HCT116 (cell line): ENCODE data around the gene CDH13. TPM values are rescaled to one million over a fixed set of nuclear protein-coding genes. Genes with fewer than 3 reads are reported as not detected.

ENCODE experiments used
- ATAC-seq: fragments of 200-7000 bp; cut with Tn5 transposase; 2 replicates; pipeline ENCODE4 v1.9.1; 2020; ENCODE audit warnings: mild to moderate bottlenecking, moderate library complexity
- BruUV-seq: library from RNA; stranded (reverse); fragments of 400-500 nt; replicated peaks from 2 replicates; lab custom pipeline; 2021; lab: Mats Ljungman, UMichigan
- CTCF ChIA-PET: fragments of 300-600 bp; sonication (Branson Sonifier 250); formaldehyde crosslinking; loops from one replicate; lab custom pipeline; 2021; ENCODE audit warnings: antibody characterized with exemption; lab: Charles Lee
- POLR2A ChIA-PET: fragments of 300-600, 350-600 bp; sonication (Branson Sonifier 250); formaldehyde crosslinking; loops from one replicate; lab custom pipeline; 2021; ENCODE audit warnings: antibody characterized with exemption; lab: Charles Lee
- RAD21 ChIA-PET, 2 experiments: fragments of 300-600 bp; sonication (Branson Sonifier 250); formaldehyde crosslinking; loops; one replicate each; lab custom pipeline; 2023; ENCODE audit warnings: low total read pairs in 2 of 2; ENCODE audit not compliant: uncharacterized antibody in 2 of 2, unreplicated experiment in 2 of 2, low non-redundant PET in 1 of 2; lab: Charles Lee
- DNase-seq: peaks from one replicate; pipeline ENCODE4 v3.0.0-alpha.2; 2010; ENCODE audit warnings: low read depth, low spot score
- H2AFZ ChIP-seq: fragments of 200-600 bp; shearing (Covaris generic), sonication (generic); 2 replicates; pipeline ENCODE4 v1.6.1; 2017; ENCODE audit warnings: low read depth, mixed run types, mixed read lengths, antibody characterized with exemption, low read length; ENCODE audit not compliant: poor library complexity, severe bottlenecking
- H3K27ac ChIP-seq: 2 replicates; pipeline ENCODE4 v1.5.1; 2012; ENCODE audit warnings: low read depth, low read length
- H3K27me3 ChIP-seq: fragments of 200-600 bp; sonication (generic); 2 replicates; pipeline ENCODE4 v1.6.1; 2016; ENCODE audit warnings: mixed run types, low read length, mixed read lengths; ENCODE audit not compliant: insufficient read depth
- H3K36me3 ChIP-seq, 2 experiments: fragments of 200-500 bp in 1 of 2; fragments of 200-600 bp in 1 of 2; sonication (Bioruptor generic) in 1 of 2; sonication (generic) in 1 of 2; 2 replicates each; pipeline versions ENCODE4 v1.5.1 to v1.6.1; 2014 to 2016; ENCODE audit warnings: low read length in 2 of 2, inconsistent platforms in 1 of 2, mixed read lengths in 1 of 2, mixed run types in 1 of 2; ENCODE audit not compliant: insufficient read depth in 2 of 2, control insufficient read depth in 1 of 2
- H3K4me1 ChIP-seq, 2 experiments: fragments of 200-600 bp in 1 of 2; sonication (generic) in 1 of 2; 2 replicates each; pipeline versions ENCODE4 v1.5.1 to v1.6.1; 2012 to 2017; ENCODE audit warnings: low read length in 2 of 2, inconsistent platforms in 1 of 2, mild to moderate bottlenecking in 1 of 2, mixed read lengths in 1 of 2, mixed run types in 1 of 2, moderate library complexity in 1 of 2; ENCODE audit not compliant: insufficient read depth in 2 of 2, control insufficient read depth in 1 of 2
- H3K4me2 ChIP-seq: fragments of 200-600 bp; sonication (generic); 2 replicates; pipeline ENCODE4 v1.6.1; 2017; ENCODE audit warnings: mixed run types, low read length, mixed read lengths
- H3K4me3 ChIP-seq, 2 experiments: fragments of 200-600 bp in 1 of 2; sonication (generic) in 1 of 2; replicated peaks in 1 of 2; 2 replicates each; pipeline ENCODE4 v1.5.1; 2011 to 2016; ENCODE audit warnings: low read length in 2 of 2, control low read depth in 1 of 2, low read depth in 1 of 2, mild to moderate bottlenecking in 1 of 2, mixed read lengths in 1 of 2, mixed run types in 1 of 2
- H3K79me2 ChIP-seq: fragments of 200-600 bp; sonication (generic); 2 replicates; pipeline ENCODE4 v1.6.1; 2017; ENCODE audit warnings: mild to moderate bottlenecking, mixed run types, low read length, moderate library complexity, mixed read lengths; ENCODE audit not compliant: insufficient read depth
- H3K9ac ChIP-seq: fragments of 200-600 bp; sonication (generic); 2 replicates; pipeline ENCODE4 v1.6.1; 2016; ENCODE audit warnings: low read length, mixed read lengths
- H3K9me2 ChIP-seq: fragments of 200-600 bp; sonication (generic), shearing (Covaris generic); 2 replicates; pipeline ENCODE4 v1.6.1; 2017; ENCODE audit warnings: mixed run types, mild to moderate bottlenecking, moderate library complexity; ENCODE audit not compliant: insufficient read depth
- H3K9me3 ChIP-seq, 2 experiments: fragments of 200-500 bp in 1 of 2; fragments of 200-600 bp in 1 of 2; sonication (Bioruptor generic) in 1 of 2; sonication (generic) in 1 of 2; 2 replicates each; pipeline ENCODE4 v1.6.1; 2014 to 2017; ENCODE audit warnings: low read length in 2 of 2, mixed read lengths in 2 of 2, inconsistent platforms in 1 of 2, low read depth in 1 of 2, mild to moderate bottlenecking in 1 of 2, mixed run types in 1 of 2, moderate library complexity in 1 of 2; ENCODE audit not compliant: control insufficient read depth in 1 of 2, insufficient read depth in 1 of 2
- H4K20me1 ChIP-seq: fragments of 200-600 bp; sonication (generic), shearing (Covaris generic); 2 replicates; pipeline ENCODE4 v1.6.1; 2017; ENCODE audit warnings: mixed run types, mild to moderate bottlenecking, moderate library complexity; ENCODE audit not compliant: insufficient read depth
- CTCF ChIP-seq, 3 experiments: fragments of 200-600 bp in 1 of 3; sonication (generic) in 1 of 3; IDR thresholded peaks in 2 of 3; conservative IDR thresholded peaks in 1 of 3; 2 replicates each; pipeline ENCODE4 v1.5.1; 2012 to 2017; ENCODE audit warnings: low read depth in 2 of 3, low read length in 2 of 3, antibody characterized with exemption in 1 of 3, borderline replicate concordance in 1 of 3, control low read depth in 1 of 3, mild to moderate bottlenecking in 1 of 3, mixed read lengths in 1 of 3, mixed run types in 1 of 3, moderate library complexity in 1 of 3; ENCODE audit not compliant: insufficient read depth in 1 of 3
- EGR1 ChIP-seq: IDR thresholded peaks from 2 replicates; pipeline ENCODE4 v1.6.1; 2012; ENCODE audit warnings: low read depth
- EZH2 ChIP-seq: fragments of 200-600 bp; sonication (generic); IDR thresholded peaks from 2 replicates; pipeline ENCODE4 v1.6.1; 2017; ENCODE audit warnings: antibody characterized with exemption, mixed run types
- FOSL1 ChIP-seq: IDR thresholded peaks from 2 replicates; pipeline ENCODE4 v1.6.1; 2012; ENCODE audit warnings: low read depth
- JUND ChIP-seq: IDR thresholded peaks from 2 replicates; pipeline ENCODE4 v1.6.1; 2012
- POLR2A ChIP-seq: IDR thresholded peaks from 2 replicates; pipeline ENCODE4 v1.7.0; 2011; ENCODE audit warnings: borderline replicate concordance; ENCODE audit not compliant: insufficient read depth, insufficient read length; ENCODE audit errors: extremely low read depth
- POLR2AphosphoS5 ChIP-seq: IDR thresholded peaks from 2 replicates; pipeline ENCODE4 v1.6.1; 2011; ENCODE audit warnings: mild to moderate bottlenecking, low read depth, low read length, moderate library complexity
- RAD21 ChIP-seq: IDR thresholded peaks from 2 replicates; pipeline ENCODE4 v1.6.1; 2012; ENCODE audit warnings: low read depth, mild to moderate bottlenecking
- REST ChIP-seq: IDR thresholded peaks from 2 replicates; pipeline ENCODE4 v1.6.1; 2012; ENCODE audit warnings: low read depth
- SIN3A ChIP-seq: IDR thresholded peaks from 2 replicates; pipeline ENCODE4 v1.6.1; 2012; ENCODE audit warnings: low read depth
- SP1 ChIP-seq: IDR thresholded peaks from 2 replicates; pipeline ENCODE4 v1.6.1; 2012; ENCODE audit warnings: low read depth
- SRF ChIP-seq: IDR thresholded peaks from 2 replicates; pipeline ENCODE4 v1.6.1; 2012; ENCODE audit warnings: low read depth
- TCF7L2 ChIP-seq: IDR thresholded peaks from 2 replicates; pipeline ENCODE4 v1.7.0; 2011; ENCODE audit warnings: borderline replicate concordance, inconsistent platforms; ENCODE audit not compliant: insufficient read depth, insufficient read length; ENCODE audit errors: extremely low read depth
- YY1 ChIP-seq: IDR thresholded peaks from 2 replicates; pipeline ENCODE4 v1.6.1; 2011; ENCODE audit warnings: low read length, low read depth, moderate library complexity, mild to moderate bottlenecking; ENCODE audit not compliant: insufficient replicate concordance; ENCODE audit errors: extremely low read depth
- ZBTB33 ChIP-seq: IDR thresholded peaks from 2 replicates; pipeline ENCODE4 v1.6.1; 2011; ENCODE audit warnings: mild to moderate bottlenecking, low read length, moderate library complexity; ENCODE audit not compliant: insufficient replicate concordance; ENCODE audit errors: extremely low read depth
- ZFX ChIP-seq: fragments of 450-650 bp; IDR thresholded peaks from 2 replicates; pipeline ENCODE4 v1.6.1; 2017
- intact Hi-C: fragments of 100-400 bp; cut with micrococcal nuclease; formaldehyde crosslinking; loops from 2 replicates; pipeline ENCODE4 v1.10.0; 2022
- total RNA-seq: library from RNA; stranded (reverse); gene quantifications from one replicate; pipeline ENCODE4 v1.2.1, GENCODE V29; 2021; ENCODE audit not compliant: unreplicated experiment

The CDH13 gene
- total RNA-seq, 1 experiment from 2014 or later = not detected

GRCh38 chr16:83481589-83481988 lies 854.8 kb downstream of the CDH13 start:
- Histone ChIP-seq H3K4me2 (no peak overlapping the region), H3K27me3 (no peaks in the 10 kb centered on the region), H3K4me1 (no peaks in the 10 kb centered on the region), H3K4me3 (no peak overlapping the region), H3K9me3 (no peaks in the 10 kb centered on the region), H2AFZ (no peak overlapping the region), H3K9ac (no peak overlapping the region), H3K9me2 (no peaks in the 10 kb centered on the region), H4K20me1 (no peaks in the 10 kb centered on the region), H3K27ac (no peak overlapping the region), H3K79me2 (no peaks in the 10 kb centered on the region), H3K36me3 (no peaks in the 10 kb centered on the region)
- TF ChIP-seq SRF (no peak), REST (no peak), POLR2AphosphoS5 (no peak), JUND (no peak), SP1 (no peak), ZBTB33 (no peak), SIN3A (no peak), FOSL1 (no peak), ZFX (no peak), RAD21 (no peak), TCF7L2 (no peak), EGR1 (no peak), EZH2 (no peak), CTCF (IDR thresholded peaks at IDR 0.05 in 2 of 3, conservative IDR thresholded peaks at IDR 0.05 in 1 of 3; ENCODE audit: borderline replicate concordance in 1 of 3, insufficient read depth in 1 of 3, low read depth in 2 of 3, low read length in 2 of 3) (no peak), YY1 (no peak), POLR2A (no peak)
- no peak for ATAC-seq
- BruUV-seq = no TSS peak
- POLR2A ChIA-PET = no interaction called here
- intact Hi-C loops = no loop called here
- DNase-seq = no peak
- CTCF ChIA-PET = no interaction called here
- RAD21 ChIA-PET = no interaction called here
